GM12873 (cell line): ENCODE results near the gene EYS.

ENCODE experiments used
- TF ChIP-seq, protein P1 (sequence below): IDR thresholded peaks from 2 replicates; pipeline ENCODE4 v1.5.1; 2012; ENCODE audit warnings: low read depth, mild to moderate bottlenecking, moderate library complexity, low read length, control low read depth; ENCODE audit not compliant: insufficient read depth; ENCODE audit errors: missing control alignments

Gene EYS

DNA sequence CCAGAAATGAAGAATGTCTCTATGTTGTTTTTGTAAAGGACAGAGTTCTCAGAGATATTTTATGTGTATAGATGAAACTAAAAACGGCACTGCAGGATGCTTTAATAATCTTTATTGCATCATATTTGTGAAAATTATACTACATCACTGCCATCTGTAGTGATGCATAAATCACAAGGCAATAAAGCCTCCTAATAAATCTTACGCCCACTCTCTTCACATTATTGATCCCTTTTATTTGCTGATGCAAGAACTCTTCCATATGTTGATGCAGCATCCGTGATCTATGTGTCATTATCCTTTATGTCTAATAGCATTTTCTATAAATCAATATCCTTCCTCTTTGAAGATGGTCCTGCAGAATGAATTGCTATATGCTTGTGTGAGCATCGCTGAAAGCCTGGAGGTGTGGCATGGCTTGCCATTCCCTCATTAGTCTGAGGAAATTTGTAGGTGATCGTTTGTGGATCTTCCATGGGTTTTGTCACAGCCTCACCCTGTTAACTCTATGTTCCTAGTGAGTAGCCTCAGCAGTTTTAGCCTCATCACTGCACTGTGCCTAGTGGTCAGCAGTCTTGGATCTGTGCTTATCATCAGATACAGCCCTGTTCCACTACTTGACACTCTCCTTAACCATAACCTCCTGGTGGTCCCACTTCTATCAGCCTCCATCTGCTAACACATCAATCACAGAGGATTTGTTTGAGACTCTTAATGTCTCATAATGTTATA is 983.5 kb downstream of the EYS start:
- TF ChIP-seq, protein P1, sequence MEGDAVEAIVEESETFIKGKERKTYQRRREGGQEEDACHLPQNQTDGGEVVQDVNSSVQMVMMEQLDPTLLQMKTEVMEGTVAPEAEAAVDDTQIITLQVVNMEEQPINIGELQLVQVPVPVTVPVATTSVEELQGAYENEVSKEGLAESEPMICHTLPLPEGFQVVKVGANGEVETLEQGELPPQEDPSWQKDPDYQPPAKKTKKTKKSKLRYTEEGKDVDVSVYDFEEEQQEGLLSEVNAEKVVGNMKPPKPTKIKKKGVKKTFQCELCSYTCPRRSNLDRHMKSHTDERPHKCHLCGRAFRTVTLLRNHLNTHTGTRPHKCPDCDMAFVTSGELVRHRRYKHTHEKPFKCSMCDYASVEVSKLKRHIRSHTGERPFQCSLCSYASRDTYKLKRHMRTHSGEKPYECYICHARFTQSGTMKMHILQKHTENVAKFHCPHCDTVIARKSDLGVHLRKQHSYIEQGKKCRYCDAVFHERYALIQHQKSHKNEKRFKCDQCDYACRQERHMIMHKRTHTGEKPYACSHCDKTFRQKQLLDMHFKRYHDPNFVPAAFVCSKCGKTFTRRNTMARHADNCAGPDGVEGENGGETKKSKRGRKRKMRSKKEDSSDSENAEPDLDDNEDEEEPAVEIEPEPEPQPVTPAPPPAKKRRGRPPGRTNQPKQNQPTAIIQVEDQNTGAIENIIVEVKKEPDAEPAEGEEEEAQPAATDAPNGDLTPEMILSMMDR: no peak

DNA sequence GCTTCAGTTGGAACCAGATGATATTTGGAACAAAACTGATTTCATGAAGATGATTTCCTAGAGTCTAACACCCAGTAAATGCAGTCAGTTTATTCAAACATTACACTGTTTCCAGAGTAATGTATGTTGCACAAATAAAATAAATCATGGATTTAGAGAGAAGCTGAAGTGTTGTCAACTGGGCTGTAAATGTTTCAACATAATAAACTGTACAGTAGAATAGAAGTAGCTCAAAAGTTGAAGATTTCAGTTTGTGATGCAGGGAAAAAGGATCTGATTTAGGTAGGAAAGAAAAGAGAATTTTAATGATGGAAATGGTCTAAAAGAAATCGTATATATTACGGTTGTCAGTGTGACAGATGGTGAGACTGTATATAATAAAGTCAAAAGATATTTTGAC is 985.2 kb downstream of the EYS start:
- TF ChIP-seq, protein P1: no peak

DNA sequence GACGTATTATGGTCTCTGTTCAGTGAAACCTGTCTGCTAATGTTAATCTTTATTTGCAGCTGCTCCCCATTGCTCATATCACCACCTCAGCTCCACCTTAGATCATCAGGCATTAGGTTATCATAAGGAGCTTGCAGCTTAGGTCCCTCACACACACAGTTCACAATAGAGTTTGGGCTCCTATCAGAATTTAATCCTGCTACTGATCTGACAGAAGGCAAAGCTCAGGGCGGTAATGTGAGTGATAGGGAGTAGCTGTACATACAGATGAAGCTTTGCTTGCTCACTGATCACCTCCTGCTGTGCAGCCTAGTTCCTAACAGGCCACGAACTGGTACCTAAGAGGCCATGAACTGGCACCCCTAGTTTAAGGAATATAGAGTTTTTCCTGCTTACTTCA is 989.7 kb downstream of the EYS start:
- TF ChIP-seq, protein P1: no peak

DNA sequence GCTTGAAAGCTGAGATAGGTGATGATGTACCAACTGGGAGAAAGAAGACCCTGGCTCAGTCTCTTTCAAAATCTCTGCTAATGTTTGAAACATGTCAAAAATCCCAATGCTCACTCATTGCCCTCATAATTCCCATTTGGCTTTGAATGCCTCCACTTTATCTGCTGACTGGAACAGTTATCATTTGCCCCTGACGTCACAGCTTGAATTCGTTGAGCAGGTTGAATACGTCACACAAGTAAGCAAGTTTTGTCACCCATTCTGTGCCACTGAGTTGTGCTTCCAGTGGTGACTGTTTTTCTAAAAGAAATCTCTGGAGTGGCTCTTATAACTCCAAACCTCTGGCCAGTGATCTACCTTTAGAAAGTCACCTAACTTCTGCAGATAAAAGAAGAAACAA is 991.4 kb downstream of the EYS start:
- TF ChIP-seq, protein P1: no peak

GRCh38 chr6:64714073-64714472 is 993.0 kb downstream of the EYS start:
- TF ChIP-seq, protein P1: no peak

GRCh38 chr6:64713175-64713574 is 993.9 kb downstream of the EYS start:
- TF ChIP-seq, protein P1: no peak

DNA sequence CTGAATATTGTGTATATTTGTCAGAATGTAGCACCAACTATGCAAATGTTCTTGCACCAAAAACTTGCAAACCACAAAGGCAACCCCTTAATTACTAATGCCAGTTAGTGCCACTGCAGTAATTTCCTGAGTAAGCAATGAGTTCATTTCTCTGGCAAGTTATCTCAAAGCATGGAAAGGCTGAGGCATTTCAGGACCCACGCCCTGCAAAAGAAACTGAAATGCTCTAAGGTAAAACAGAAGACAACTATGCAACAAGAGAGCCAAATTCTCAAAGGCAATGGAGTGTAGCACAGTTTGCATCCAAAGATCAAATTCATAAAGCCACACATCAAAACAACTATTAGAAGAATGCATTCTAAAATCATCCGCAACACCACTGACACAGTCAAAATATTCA is 994.4 kb downstream of the EYS start:
- TF ChIP-seq, protein P1: no peak
